ENCODE data around the gene RAD51AP1. TPM values are rescaled to one million over a fixed set of nuclear protein-coding genes. Genes with fewer than 3 reads are reported as not detected.
A peak's percentile ranks its signal among the peaks of the same experiment; 100 is the strongest.

Gene RAD51AP1
- total and polyA plus RNA-seq, 2 of the 8 experiments (the other 6 are each of a cell fraction or from before 2014, with no cell fraction given) = 29.7 to 48.3 TPM

- TF ChIP-seq CHD1 (IDR thresholded peaks at IDR 0.05; ENCODE audit: low read depth, low read length) (no peak), SIN3A (conservative IDR thresholded peaks at IDR 0.05 in 1 of 2, IDR thresholded peaks at IDR 0.05 in 1 of 2; ENCODE audit: low read depth in 1 of 2, low read length in 2 of 2) (peak; percentile 98 to 100), TAF1 (IDR thresholded peaks at IDR 0.05; ENCODE audit: low read depth, low read length) (peak; percentile 82), EGR1 (IDR thresholded peaks at IDR 0.05; ENCODE audit: borderline replicate concordance, low read depth, low read length) (no peak; the same call in 1 of the 2 replicates), KDM5A (IDR thresholded peaks at IDR 0.05; ENCODE audit: low read length) (peak; percentile 52; the same call in 1 of the 2 replicates), TBP (IDR thresholded peaks at IDR 0.05; ENCODE audit: low read depth, low read length) (peak; percentile 74), MAX (IDR thresholded peaks at IDR 0.05) (peak; percentile 94), E2F6 (IDR thresholded peaks at IDR 0.05) (peak; percentile 98), NRF1 (IDR thresholded peaks at IDR 0.05; ENCODE audit: low read depth, low read length) (peak; percentile 82), CREB1 (IDR thresholded peaks at IDR 0.05) (peak; percentile 75; the same call in 1 of the 2 replicates), BACH1 (IDR thresholded peaks at IDR 0.05; ENCODE audit: low read length) (no peak), RNF2 (IDR thresholded peaks at IDR 0.05; ENCODE audit: borderline replicate concordance, low read depth, low read length, missing control alignments, poor library complexity, severe bottlenecking) (no peak), ATF2 (IDR thresholded peaks at IDR 0.05; ENCODE audit: low read length) (peak; percentile 85), HDAC2 (IDR thresholded peaks at IDR 0.05; ENCODE audit: borderline replicate concordance in 1 of 2, low read depth in 2 of 2, low read length in 2 of 2) (peak in 1 of 2 experiments; percentile 97; a peak in 2 of 4 replicates), GABPA (IDR thresholded peaks at IDR 0.05; ENCODE audit: borderline replicate concordance, insufficient read depth, low read length) (peak; percentile 92; the same call in 1 of the 2 replicates), SP1 (IDR thresholded peaks at IDR 0.05; ENCODE audit: low read depth, low read length) (peak; percentile 67; the same call in 1 of the 2 replicates), BCL11A (IDR thresholded peaks at IDR 0.05; ENCODE audit: low read depth in 2 of 2, low read length in 2 of 2) (no peak), ASH2L (IDR thresholded peaks at IDR 0.05; ENCODE audit: low read length) (peak; percentile 98), KDM1A (IDR thresholded peaks at IDR 0.05; ENCODE audit: borderline replicate concordance, low read length) (0 out of 2 replicates have a peak, but pooled peaks have one; percentile 12), PHF8 (conservative IDR thresholded peaks at IDR 0.05; ENCODE audit: low read depth, low read length) (peak; percentile 70)
Observed at GRCh38 chr12:4538207-4539160, at the start of gene RAD51AP1 (continued).
